Osteocyte (in vitro differentiated cells): ENCODE data around the gene UBA52. TPM values are rescaled to one million over a fixed set of nuclear protein-coding genes. Genes with fewer than 3 reads are reported as not detected.

ENCODE experiments used
- DNase-seq: peaks from one replicate; pipeline ENCODE4 v3.0.0; 2021; ENCODE audit warnings: mixed read lengths; ENCODE audit not compliant: unreplicated experiment; ENCODE audit errors: extremely low spot score
- H3K27ac Mint-ChIP-seq: one replicate; pipeline ENCODE4 v1.8.0; 2021; ENCODE audit warnings: mild to moderate bottlenecking, mixed read lengths; ENCODE audit not compliant: unreplicated experiment
- H3K27me3 Mint-ChIP-seq: one replicate; pipeline ENCODE4 v1.8.0; 2021; ENCODE audit warnings: mixed read lengths; ENCODE audit not compliant: unreplicated experiment
- H3K36me3 Mint-ChIP-seq: one replicate; pipeline ENCODE4 v1.8.0; 2021; ENCODE audit warnings: mixed read lengths; ENCODE audit not compliant: unreplicated experiment
- H3K4me1 Mint-ChIP-seq: one replicate; pipeline ENCODE4 v1.8.0; 2021; ENCODE audit warnings: mixed read lengths; ENCODE audit not compliant: unreplicated experiment
- H3K4me3 Mint-ChIP-seq: one replicate; pipeline ENCODE4 v1.8.0; 2021; ENCODE audit warnings: mild to moderate bottlenecking, moderate library complexity, mixed read lengths; ENCODE audit not compliant: unreplicated experiment
- H3K9me3 Mint-ChIP-seq: one replicate; pipeline ENCODE4 v1.8.0; 2021; ENCODE audit warnings: mixed read lengths; ENCODE audit not compliant: unreplicated experiment
- total RNA-seq: library from RNA; stranded (reverse); gene quantifications from 2 replicates; pipeline ENCODE4 v1.2.1, GENCODE V29; 2021
- TF ChIP-seq, protein P1 (sequence below): fragments of 200-600 bp; sonication (generic); IDR thresholded peaks from 2 replicates; pipeline ENCODE4 v1.5.0; 2021; ENCODE audit warnings: antibody characterized with exemption, mild to moderate bottlenecking, moderate library complexity

Gene UBA52
- total RNA-seq, 1 donor from 2014 or later, result 1,081 TPM

DNA sequence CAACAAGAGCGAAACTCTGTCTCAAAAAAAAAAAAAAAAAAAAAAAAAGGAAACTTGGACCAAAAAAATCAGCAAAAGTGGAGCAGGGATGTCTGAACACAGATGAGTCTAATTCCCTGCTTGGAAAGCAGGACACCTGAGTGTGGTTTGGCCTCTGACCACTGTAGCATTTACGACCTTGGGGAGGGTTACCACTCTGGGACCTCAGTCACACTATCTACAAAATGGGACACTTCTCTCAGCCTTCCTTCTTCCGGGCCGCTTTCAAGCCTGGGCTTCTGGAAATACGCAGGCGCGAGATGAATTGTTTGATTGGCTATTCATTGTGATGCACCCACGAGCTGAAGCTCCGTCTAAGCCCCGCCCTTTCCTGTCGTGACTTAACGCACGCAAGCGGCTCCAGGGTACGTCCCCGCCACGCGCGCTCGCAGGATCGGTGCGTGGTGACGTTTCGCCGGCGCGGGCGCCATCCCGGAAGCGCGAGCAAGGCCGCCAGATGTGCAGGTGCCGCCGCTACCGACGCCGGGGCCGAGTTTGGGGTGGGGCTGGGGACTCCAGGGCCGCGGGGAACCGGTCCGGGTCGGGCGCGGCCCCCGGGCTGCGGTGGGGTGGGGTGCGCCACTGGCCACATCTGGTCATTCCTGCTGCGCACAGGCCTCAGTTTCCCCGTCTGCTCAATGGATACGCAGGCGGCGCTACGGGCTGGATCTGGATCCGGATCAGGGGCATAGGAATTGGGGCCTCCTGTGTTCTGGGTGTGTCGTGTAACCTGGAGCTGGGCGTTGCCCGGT is 14.1 kb upstream of the UBA52 start, which contains the start of gene KXD1:
TSS of gene KXD1 (plus strand) at position 460 of the 791 bp plus-strand sequence. CDS start 4,187 bp downstream, outside the sequence.
- DNase-seq, result peak; percentile 98
- TF ChIP-seq, protein P1, sequence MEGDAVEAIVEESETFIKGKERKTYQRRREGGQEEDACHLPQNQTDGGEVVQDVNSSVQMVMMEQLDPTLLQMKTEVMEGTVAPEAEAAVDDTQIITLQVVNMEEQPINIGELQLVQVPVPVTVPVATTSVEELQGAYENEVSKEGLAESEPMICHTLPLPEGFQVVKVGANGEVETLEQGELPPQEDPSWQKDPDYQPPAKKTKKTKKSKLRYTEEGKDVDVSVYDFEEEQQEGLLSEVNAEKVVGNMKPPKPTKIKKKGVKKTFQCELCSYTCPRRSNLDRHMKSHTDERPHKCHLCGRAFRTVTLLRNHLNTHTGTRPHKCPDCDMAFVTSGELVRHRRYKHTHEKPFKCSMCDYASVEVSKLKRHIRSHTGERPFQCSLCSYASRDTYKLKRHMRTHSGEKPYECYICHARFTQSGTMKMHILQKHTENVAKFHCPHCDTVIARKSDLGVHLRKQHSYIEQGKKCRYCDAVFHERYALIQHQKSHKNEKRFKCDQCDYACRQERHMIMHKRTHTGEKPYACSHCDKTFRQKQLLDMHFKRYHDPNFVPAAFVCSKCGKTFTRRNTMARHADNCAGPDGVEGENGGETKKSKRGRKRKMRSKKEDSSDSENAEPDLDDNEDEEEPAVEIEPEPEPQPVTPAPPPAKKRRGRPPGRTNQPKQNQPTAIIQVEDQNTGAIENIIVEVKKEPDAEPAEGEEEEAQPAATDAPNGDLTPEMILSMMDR, result no peak
- Mint-ChIP-seq H3K27ac (peak within 1 kb of the TSS; percentile 92), H3K9me3 (no peaks in the 10 kb centered on the region), H3K27me3 (no peaks in the 10 kb centered on the region), H3K4me3 (peak within 1 kb of the TSS; percentile 92), H3K36me3 (peaks cover 6% of the 10 kb centered on the region), H3K4me1 (peaks cover 11% of the 10 kb centered on the region)

DNA sequence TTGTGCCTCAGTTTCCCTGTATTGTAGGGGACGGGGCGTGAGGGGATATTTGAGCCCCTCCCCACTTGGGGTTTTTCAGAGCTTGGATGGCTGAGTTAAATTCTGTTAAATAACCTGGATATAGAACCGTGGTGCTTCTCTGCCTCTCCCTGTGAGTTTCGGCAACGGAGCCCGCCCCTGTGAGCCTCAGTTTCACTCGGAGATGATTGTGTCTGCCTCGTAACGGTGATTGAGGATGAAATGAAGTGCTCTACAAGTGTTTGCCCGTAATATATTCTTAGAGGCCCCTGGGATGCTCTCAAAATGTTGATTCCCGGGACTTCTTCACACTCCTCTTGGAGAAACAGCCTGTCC is 13.5 kb upstream of the UBA52 start:
- Mint-ChIP-seq H3K4me1 (peaks cover 11% of the 10 kb centered on the region), H3K27me3 (no peaks in the 10 kb centered on the region), H3K27ac (peak overlapping the region; percentile 92), H3K9me3 (no peaks in the 10 kb centered on the region), H3K36me3 (peaks cover 9% of the 10 kb centered on the region), H3K4me3 (peak overlapping the region; percentile 92)
- DNase-seq, result no peak
- TF ChIP-seq, protein P1, result no peak

DNA sequence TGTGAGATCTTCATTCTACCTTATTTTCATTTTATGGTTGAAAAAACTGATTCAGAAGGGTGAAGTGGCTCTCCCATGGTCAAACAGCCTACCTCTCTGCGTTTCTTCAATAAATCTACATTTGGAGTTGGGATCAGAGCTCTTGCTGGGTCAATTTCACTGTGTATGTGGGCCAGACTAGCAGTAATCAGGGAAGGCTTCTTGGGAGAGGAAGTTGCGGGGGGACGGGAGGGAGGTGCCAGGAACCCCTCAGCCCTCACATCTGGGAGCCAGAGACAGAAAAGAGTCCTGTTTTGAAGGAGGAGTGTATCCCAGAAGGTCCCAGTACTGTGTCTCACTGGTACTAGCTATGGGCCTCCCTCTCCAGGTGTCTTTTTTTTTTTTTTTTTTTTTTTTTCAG is 13.1 kb upstream of the UBA52 start:
- H3K27ac Mint-ChIP-seq, result peak overlapping the region; percentile 92
- peak overlapping the region; percentile 92 for H3K4me3 Mint-ChIP-seq
- H3K36me3 Mint-ChIP-seq, result peaks cover 10% of the 10 kb centered on the region
- H3K27me3 Mint-ChIP-seq, result no peaks in the 10 kb centered on the region
- TF ChIP-seq, protein P1, result no peak
- no peaks in the 10 kb centered on the region for H3K9me3 Mint-ChIP-seq
- no peak for DNase-seq
- H3K4me1 Mint-ChIP-seq, result peaks cover 11% of the 10 kb centered on the region

DNA sequence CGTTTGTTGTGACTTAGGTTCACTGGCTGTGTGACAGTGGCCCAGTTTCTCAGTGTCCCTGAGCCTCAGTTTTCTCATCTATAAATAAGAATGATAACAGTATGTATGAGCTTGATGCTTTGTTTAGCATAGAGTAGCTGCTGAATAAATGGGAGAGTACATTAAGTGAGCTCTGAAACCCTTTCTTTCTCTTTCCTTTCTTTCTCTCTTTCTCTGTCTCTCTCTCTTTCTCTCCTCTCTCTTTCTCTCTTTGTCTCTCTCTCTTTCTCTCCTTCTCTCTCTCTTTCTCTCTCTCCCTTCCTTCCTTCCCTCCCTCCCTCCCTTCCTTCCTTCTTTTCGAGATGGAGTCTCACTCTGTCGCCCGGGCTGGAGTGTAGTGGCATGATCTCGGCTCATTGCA is 12.0 kb upstream of the UBA52 start:
- DNase-seq, result no peak
- H3K4me3 Mint-ChIP-seq, result no peak overlapping the region
- H3K27ac Mint-ChIP-seq, result peak overlapping the region; percentile 92
- TF ChIP-seq, protein P1, result no peak
- peaks cover 14% of the 10 kb centered on the region for H3K36me3 Mint-ChIP-seq
- peaks cover 11% of the 10 kb centered on the region for H3K4me1 Mint-ChIP-seq
- no peaks in the 10 kb centered on the region for H3K27me3 Mint-ChIP-seq
- H3K9me3 Mint-ChIP-seq, result no peaks in the 10 kb centered on the region

DNA sequence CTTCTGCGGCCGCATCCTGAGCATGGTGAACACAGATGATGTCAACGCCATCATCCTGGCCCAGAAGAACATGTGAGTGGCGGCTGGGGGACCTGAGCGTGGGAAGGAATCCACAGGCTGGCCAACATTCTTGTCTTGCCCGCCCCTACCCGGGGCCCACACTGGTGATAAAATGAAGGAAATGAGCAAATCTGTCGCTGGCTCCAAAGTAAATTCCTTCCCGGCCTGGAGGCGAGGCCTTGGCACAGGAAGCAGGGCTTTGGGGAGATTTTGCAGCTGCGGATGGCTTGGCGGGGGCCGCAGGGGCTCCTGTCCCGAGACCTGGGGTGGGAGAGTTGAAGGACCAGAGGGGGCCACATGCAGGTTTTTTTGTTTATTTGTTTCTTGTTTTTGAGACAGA is 9.6 kb upstream of the UBA52 start:
- Mint-ChIP-seq H3K36me3 (peaks cover 25% of the 10 kb centered on the region), H3K4me1 (peaks cover 11% of the 10 kb centered on the region), H3K4me3 (no peak overlapping the region), H3K27ac (no peak overlapping the region), H3K27me3 (no peaks in the 10 kb centered on the region), H3K9me3 (no peaks in the 10 kb centered on the region)
- no peak for DNase-seq
- TF ChIP-seq, protein P1, result no peak
